Lower lobe of right lung (tissue), 2 donors: ENCODE measurements around the gene PPM1G. TPM values are rescaled to one million over a fixed set of nuclear protein-coding genes. Genes with fewer than 3 reads are reported as not detected.

Experiments used
- ATAC-seq, 2 donors: fragments of 200-7000 bp; cut with Tn5 transposase; one replicate each; pipeline ENCODE4 v1.9.1; 2020 to 2022; ENCODE audit warnings: mild to moderate bottlenecking in 2 of 2, moderate library complexity in 2 of 2
- DNase-seq: peaks from one replicate; pipeline ENCODE4 v3.0.0-alpha.2; 2020
- H3K27ac ChIP-seq: fragments of 200-600 bp; one replicate; pipeline ENCODE4 v1.8.0; 2022
- H3K27me3 ChIP-seq: fragments of 200-600 bp; one replicate; pipeline ENCODE4 v1.8.0; 2022; ENCODE audit warnings: low read depth
- H3K36me3 ChIP-seq: fragments of 200-600 bp; one replicate; pipeline ENCODE4 v1.8.0; 2022; ENCODE audit warnings: mild to moderate bottlenecking
- H3K4me1 ChIP-seq: fragments of 200-600 bp; one replicate; pipeline ENCODE4 v1.8.0; 2022
- H3K4me3 ChIP-seq: fragments of 200-600 bp; one replicate; pipeline ENCODE4 v1.8.0; 2022; ENCODE audit warnings: mild to moderate bottlenecking
- H3K9me3 ChIP-seq: fragments of 200-600 bp; one replicate; pipeline ENCODE4 v1.8.0; 2022
- CTCF ChIP-seq: fragments of 200-600 bp; IDR thresholded peaks from one replicate; pipeline ENCODE4 v1.8.0; 2022; ENCODE audit warnings: antibody characterized with exemption, mild to moderate bottlenecking
- intact Hi-C: fragments of 100-400 bp; cut with DNase I; formaldehyde crosslinking; loops from one replicate; pipeline ENCODE4 v1.11.0; 2022
- total RNA-seq: library from RNA; stranded (reverse); fragmentation: NEBNext Ultra II Directional; extraction: Animal tissue kit (Norgen Biotek cat#: 25700); gene quantifications from one replicate; pipeline ENCODE4 v1.2.1, GENCODE V29; 2021
- donor health status: DM: no; HTN: yes; CAD: no; lungs with severe emphysema.

PPM1G gene
- total RNA-seq, 1 donor from 2014 or later = 52.0 TPM

GRCh38 chr2:27370816-27371620 is 38.4 kb downstream of the PPM1G start:
- Histone ChIP-seq H3K9me3 (no peaks in the 10 kb centered on the region), H3K27ac (peak overlapping the region; percentile 89), H3K4me3 (peak overlapping the region; percentile 96), H3K27me3 (no peaks in the 10 kb centered on the region), H3K36me3 (peaks cover 69% of the 10 kb centered on the region), H3K4me1 (peaks cover 37% of the 10 kb centered on the region)
- no peak for DNase-seq
- intact Hi-C loops = no loop called here
- ATAC-seq = peak; percentile 59 to 72
- no peak for TF ChIP-seq CTCF

GRCh38 chr2:27370026-27370815 is 39.2 kb downstream of the PPM1G start, which contains the start of the genes EIF2B4 and SNX17:
Gene EIF2B4 (minus strand): TSS chr2:27370338. CDS start chr2:27370314, 24 bp downstream.
Gene SNX17 (plus strand): TSS chr2:27370616. CDS start chr2:27370744, 128 bp downstream.
- peaks cover 37% of the 10 kb centered on the region for H3K4me1 ChIP-seq
- DNase-seq (peak; percentile 99), ATAC-seq (peak; percentile 97 to 98)
- H3K9me3 ChIP-seq = no peaks in the 10 kb centered on the region
- no peaks in the 10 kb centered on the region for H3K27me3 ChIP-seq
- H3K27ac ChIP-seq = peak within 1 kb of the TSS; percentile 89
- intact Hi-C loops = no loop called here
- H3K4me3 ChIP-seq = peak within 1 kb of the TSS; percentile 96
- peak; percentile 90 for TF ChIP-seq CTCF
- H3K36me3 ChIP-seq = peaks cover 68% of the 10 kb centered on the region

- peaks cover 37% of the 10 kb centered on the region for H3K4me1 ChIP-seq
- intact Hi-C loops = no loop called here
- peaks cover 68% of the 10 kb centered on the region for H3K36me3 ChIP-seq
- H3K27ac ChIP-seq = peak overlapping the region; percentile 89
- H3K9me3 ChIP-seq = no peaks in the 10 kb centered on the region
- H3K27me3 ChIP-seq = no peaks in the 10 kb centered on the region
- ATAC-seq (peak; percentile 43 to 59), DNase-seq (no peak)
- H3K4me3 ChIP-seq = peak overlapping the region; percentile 96
- no peak for TF ChIP-seq CTCF
These were observed 39.8 kb downstream of the PPM1G start for GRCh38 chr2:27369471-27370025.

GRCh38 chr2:27363933-27364332 is 45.5 kb downstream of the PPM1G start:
- no peak for ATAC-seq
- no peak overlapping the region for H3K27ac ChIP-seq
- no peaks in the 10 kb centered on the region for H3K9me3 ChIP-seq
- intact Hi-C loops = no loop called here
- peaks cover 6% of the 10 kb centered on the region for H3K4me1 ChIP-seq
- TF ChIP-seq CTCF = no peak
- no peaks in the 10 kb centered on the region for H3K27me3 ChIP-seq
- H3K4me3 ChIP-seq = no peak overlapping the region
- no peak for DNase-seq
- peaks cover 55% of the 10 kb centered on the region for H3K36me3 ChIP-seq

GRCh38 chr2:27362678-27363420 is 46.5 kb downstream of the PPM1G start:
- no peak for TF ChIP-seq CTCF
- ATAC-seq (no peak), DNase-seq (no peak)
- intact Hi-C loops = no loop called here
- Histone ChIP-seq H3K4me1 (peaks cover 7% of the 10 kb centered on the region), H3K27me3 (no peaks in the 10 kb centered on the region), H3K27ac (no peak overlapping the region), H3K36me3 (peaks cover 44% of the 10 kb centered on the region), H3K4me3 (no peak overlapping the region), H3K9me3 (no peaks in the 10 kb centered on the region)
